Transverse colon (tissue), 4 donors: Measurements from ENCODE around the gene ZNF835. TPM values are rescaled to one million over a fixed set of nuclear protein-coding genes. Genes with fewer than 3 reads are reported as not detected.

Experiments
- DNase-seq: peaks from one replicate; pipeline ENCODE4 v3.0.0-alpha.2; 2019
- H3K27ac ChIP-seq, 4 donors: fragments of 200-600 bp; sonication (generic); 2 replicates each; pipeline ENCODE4 v1.5.1; 2016 to 2018; ENCODE audit warnings: inconsistent platforms in 4 of 4
- H3K27me3 ChIP-seq: fragments of 200-600 bp; sonication (generic); 2 replicates; pipeline ENCODE4 v1.5.1; 2017; ENCODE audit warnings: inconsistent platforms
- H3K36me3 ChIP-seq, 4 donors: fragments of 200-600 bp; sonication (generic); 2 replicates each; pipeline ENCODE4 v1.5.1; 2017 to 2019; ENCODE audit warnings: inconsistent platforms in 4 of 4
- H3K4me1 ChIP-seq, 4 donors: fragments of 200-600 bp; sonication (generic); 2 replicates each; pipeline ENCODE4 v1.5.1; 2017 to 2020; ENCODE audit warnings: inconsistent platforms in 4 of 4
- H3K4me3 ChIP-seq, 4 donors: fragments of 200-600 bp; sonication (generic); 1 replicate in 1 of 4; 2 replicates in 3 of 4; pipeline versions ENCODE4 v1.5.1 to v1.6.1; 2017 to 2019; ENCODE audit warnings: inconsistent platforms in 4 of 4
- H3K9me3 ChIP-seq, 2 donors: fragments of 200-600 bp; sonication (generic); 2 replicates each; pipeline ENCODE4 v1.5.1; 2017 to 2019; ENCODE audit warnings: inconsistent platforms in 2 of 2
- EP300 ChIP-seq: sonication (generic); formaldehyde crosslinking; IDR thresholded peaks from one replicate; pipeline ENCODE4 v1.6.1; 2017; ENCODE audit warnings: antibody characterized with exemption, low read depth
- POLR2A ChIP-seq: fragments of 450-650 bp; IDR thresholded peaks from one replicate; pipeline ENCODE4 v1.6.1; 2016; ENCODE audit warnings: antibody characterized with exemption, mild to moderate bottlenecking, moderate library complexity
- POLR2AphosphoS5 ChIP-seq, 3 donors: sonication (generic); formaldehyde crosslinking; IDR thresholded peaks; one replicate each; pipeline ENCODE4 v1.6.1; 2016; ENCODE audit warnings: antibody characterized with exemption in 3 of 3
- WGBS, 2 donors: methylation state at CpG; one replicate each; pipeline ENCODE4 v1.1.5; 2018; ENCODE audit warnings: low coverage in 1 of 2; 5-methylcytosine and 5-hydroxymethylcytosine counted together
- in situ Hi-C, 4 donors: fragments of 200-750 bp; cut with MboI; loops; one replicate each; pipeline versions ENCODE4 v1.15.0 to v1.15.1; 2017; ENCODE audit warnings: low sequenced_read_pairs in 3 of 4, low pct_ligation_motif_present in 1 of 4, low pct_unique_long_range_greater_than_20kb in 1 of 4
- intact Hi-C: fragments of 100-400 bp; cut with DNase I; formaldehyde crosslinking; loops from one replicate; pipeline ENCODE4 v1.15.1; 2023; ENCODE audit warnings: low total_unique reads
- total RNA-seq, 4 donors: library from RNA; depleted of rRNA; stranded (reverse); fragments of >200 nt; gene quantifications; one replicate each; pipeline ENCODE4 v1.1.0, GENCODE V29; 2016
- TF ChIP-seq, protein P1 (sequence below), 5 experiments: fragments of 200-600 bp in 3 of 5; fragments of 450-650 bp in 2 of 5; sonication (generic) in 3 of 5; IDR thresholded peaks; 1 replicate in 2 of 5; 2 replicates in 3 of 5; pipeline ENCODE4 v1.5.1; 2016 to 2017; ENCODE audit warnings: antibody characterized with exemption in 5 of 5, inconsistent platforms in 3 of 5, mild to moderate bottlenecking in 2 of 5, moderate library complexity in 1 of 5

The ZNF835 gene
- total RNA-seq, 4 donors from 2014 or later = 0.37 to 2.2 (median 1.4) TPM; not detected in 1

- in situ Hi-C loops = no loop called here
- no peaks in the 10 kb centered on the region for H3K4me1 ChIP-seq
- intact Hi-C loops = no loop called here
- peaks cover 35 to 37% of the 10 kb centered on the region in 2 donors for H3K9me3 ChIP-seq
- no peak overlapping the region for H3K27ac ChIP-seq
- H3K27me3 ChIP-seq = no peaks in the 10 kb centered on the region
- DNase-seq = no peak
- no peak overlapping the region for H3K4me3 ChIP-seq
- WGBS, 2 donors = 8 to 26% methylated on average over 1 of the region's 1 CpG
- H3K36me3 ChIP-seq = no peaks in the 10 kb centered on the region
- TF ChIP-seq, protein P1, sequence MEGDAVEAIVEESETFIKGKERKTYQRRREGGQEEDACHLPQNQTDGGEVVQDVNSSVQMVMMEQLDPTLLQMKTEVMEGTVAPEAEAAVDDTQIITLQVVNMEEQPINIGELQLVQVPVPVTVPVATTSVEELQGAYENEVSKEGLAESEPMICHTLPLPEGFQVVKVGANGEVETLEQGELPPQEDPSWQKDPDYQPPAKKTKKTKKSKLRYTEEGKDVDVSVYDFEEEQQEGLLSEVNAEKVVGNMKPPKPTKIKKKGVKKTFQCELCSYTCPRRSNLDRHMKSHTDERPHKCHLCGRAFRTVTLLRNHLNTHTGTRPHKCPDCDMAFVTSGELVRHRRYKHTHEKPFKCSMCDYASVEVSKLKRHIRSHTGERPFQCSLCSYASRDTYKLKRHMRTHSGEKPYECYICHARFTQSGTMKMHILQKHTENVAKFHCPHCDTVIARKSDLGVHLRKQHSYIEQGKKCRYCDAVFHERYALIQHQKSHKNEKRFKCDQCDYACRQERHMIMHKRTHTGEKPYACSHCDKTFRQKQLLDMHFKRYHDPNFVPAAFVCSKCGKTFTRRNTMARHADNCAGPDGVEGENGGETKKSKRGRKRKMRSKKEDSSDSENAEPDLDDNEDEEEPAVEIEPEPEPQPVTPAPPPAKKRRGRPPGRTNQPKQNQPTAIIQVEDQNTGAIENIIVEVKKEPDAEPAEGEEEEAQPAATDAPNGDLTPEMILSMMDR (IDR thresholded peaks at IDR 0.05) = no peak
- TF ChIP-seq POLR2A = no peak
- TF ChIP-seq POLR2AphosphoS5 (IDR thresholded peaks at IDR 0.05) = no peak
- no peak for TF ChIP-seq EP300
Measured at GRCh38 chr19:56633021-56633420, 38.5 kb downstream of the ZNF835 start.

GRCh38 chr19:56625708-56626107 lies 45.8 kb downstream of the ZNF835 start:
- H3K9me3 ChIP-seq = peaks cover 39 to 51% of the 10 kb centered on the region in 2 donors
- intact Hi-C loops (no loop called here), in situ Hi-C loops (no loop called here)
- WGBS, 2 donors = 95 to 100% methylated on average over 2 to 9 of the region's 9 CpGs
- TF ChIP-seq, protein P1 (IDR thresholded peaks at IDR 0.05) = no peak
- TF ChIP-seq POLR2AphosphoS5 (IDR thresholded peaks at IDR 0.05) = no peak
- TF ChIP-seq POLR2A = no peak
- TF ChIP-seq EP300 = no peak
- H3K27me3 ChIP-seq = no peaks in the 10 kb centered on the region
- H3K4me1 ChIP-seq = no peaks in the 10 kb centered on the region
- DNase-seq = no peak
- H3K36me3 ChIP-seq = peaks cover 0 to 32% (median 15%) of the 10 kb centered on the region in 4 donors
- no peak overlapping the region for H3K27ac ChIP-seq
- no peak overlapping the region for H3K4me3 ChIP-seq

- Histone ChIP-seq H3K9me3 (peaks cover 38 to 54% of the 10 kb centered on the region in 2 donors), H3K27ac (no peak overlapping the region), H3K4me1 (no peaks in the 10 kb centered on the region), H3K4me3 (no peak overlapping the region), H3K27me3 (no peaks in the 10 kb centered on the region), H3K36me3 (peaks cover 0 to 32% (median 15%) of the 10 kb centered on the region in 4 donors)
- DNase-seq = no peak
- no peak for TF ChIP-seq POLR2AphosphoS5 (IDR thresholded peaks at IDR 0.05)
- intact Hi-C loops (loop anchor here (2.0 kb wide), 1 partner anchor 38 kb away; no protein-coding TSS in a partner anchor), in situ Hi-C loops (no loop called here)
- 71 to 89% methylated on average over 1 to 9 of the region's 9 CpGs for WGBS, 2 donors
Measured at GRCh38 chr19:56623006-56623405, 48.6 kb downstream of the ZNF835 start.

DNA sequence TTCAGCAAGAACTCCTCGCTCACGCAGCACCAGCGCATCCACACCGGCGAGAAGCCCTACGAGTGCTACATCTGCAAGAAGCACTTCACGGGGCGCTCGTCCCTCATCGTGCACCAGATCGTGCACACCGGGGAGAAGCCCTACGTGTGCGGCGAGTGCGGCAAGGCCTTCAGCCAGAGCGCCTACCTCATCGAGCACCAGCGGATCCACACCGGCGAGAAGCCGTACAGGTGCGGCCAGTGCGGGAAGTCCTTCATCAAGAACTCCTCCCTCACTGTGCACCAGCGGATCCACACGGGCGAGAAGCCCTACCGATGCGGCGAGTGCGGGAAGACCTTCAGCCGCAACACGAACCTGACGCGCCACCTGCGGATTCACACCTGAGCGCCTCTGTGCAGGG lies 49.2 kb downstream of the ZNF835 start:
- H3K4me3 ChIP-seq = no peak overlapping the region
- no peak for DNase-seq
- H3K36me3 ChIP-seq = peaks cover 0 to 32% (median 15%) of the 10 kb centered on the region in 4 donors
- 98% methylated on average over 37 of the region's 37 CpGs; no CpG with 5 or more reads in 1 of the 2 donors for WGBS, 2 donors
- in situ Hi-C loops (no loop called here), intact Hi-C loops (loop anchor here (2.0 kb wide), 1 partner anchor 38 kb away; no protein-coding TSS in a partner anchor)
- TF ChIP-seq, protein P1 (IDR thresholded peaks at IDR 0.05) = no peak
- TF ChIP-seq POLR2A (no peak), EP300 (no peak), POLR2AphosphoS5 (IDR thresholded peaks at IDR 0.05) (no peak)
- no peaks in the 10 kb centered on the region for H3K27me3 ChIP-seq
- peaks cover 38 to 53% of the 10 kb centered on the region in 2 donors for H3K9me3 ChIP-seq
- H3K27ac ChIP-seq = no peak overlapping the region
- no peaks in the 10 kb centered on the region for H3K4me1 ChIP-seq

DNA sequence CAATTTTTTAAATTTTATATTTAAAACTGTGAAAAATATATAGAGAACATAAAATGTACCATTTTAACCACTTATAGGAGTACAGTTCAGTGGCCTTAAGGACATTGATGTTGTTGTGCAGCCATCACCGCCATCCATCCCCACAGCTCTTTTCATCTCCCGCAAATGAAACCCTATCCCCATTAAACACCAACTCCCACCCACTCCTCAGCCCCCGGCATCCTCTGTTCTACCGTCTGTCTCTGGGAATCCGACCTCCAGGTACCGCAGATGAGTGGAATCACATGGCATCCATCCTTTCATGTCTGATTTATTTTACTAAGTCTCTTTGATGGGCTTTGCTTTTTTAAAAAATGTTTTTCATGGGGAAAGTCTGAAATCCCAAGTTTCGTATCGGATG lies 52.4 kb downstream of the ZNF835 start:
- intact Hi-C loops (no loop called here), in situ Hi-C loops (no loop called here)

More for the DNA sequence above, 52.4 kb downstream of the ZNF835 start:
- H3K9me3 ChIP-seq = peaks cover 56 to 73% of the 10 kb centered on the region in 2 donors
- no peak overlapping the region for H3K27ac ChIP-seq
- no peak overlapping the region for H3K4me3 ChIP-seq
- peaks cover 0 to 32% (median 11%) of the 10 kb centered on the region in 4 donors for H3K36me3 ChIP-seq
- 82 to 90% methylated on average over 4 to 8 of the region's 8 CpGs for WGBS, 2 donors
- no peaks in the 10 kb centered on the region for H3K4me1 ChIP-seq
- TF ChIP-seq POLR2AphosphoS5 (IDR thresholded peaks at IDR 0.05) (no peak), EP300 (no peak), POLR2A (no peak)
- TF ChIP-seq, protein P1 (IDR thresholded peaks at IDR 0.05) = no peak
- H3K27me3 ChIP-seq = no peaks in the 10 kb centered on the region
- DNase-seq = no peak
